SK-N-SH treated with all-trans-retinoic acid at 6 μM for 48 hours (cell line): ENCODE measurements around the gene PRMT1.

Experiments used
- ATAC-seq: fragments of 200-7000 bp; cut with Tn5 transposase; 3 replicates; pipeline ENCODE4 v1.9.1; 2020; ENCODE audit warnings: mild to moderate bottlenecking, moderate library complexity
- ARNTL ChIP-seq: fragments of 450-650 bp; formaldehyde crosslinking; IDR thresholded peaks from 2 replicates; pipeline ENCODE4 v1.5.0; 2020; ENCODE audit warnings: low read depth, mild to moderate bottlenecking, moderate library complexity, borderline replicate concordance
- BACH2 ChIP-seq: fragments of 250-450 bp; sonication (Bioruptor Pico); IDR thresholded peaks from 2 replicates; pipeline ENCODE4 v1.9.0; 2021; ENCODE audit warnings: mild to moderate bottlenecking, borderline replicate concordance
- CREB5 ChIP-seq: fragments of 250-450 bp; sonication (Bioruptor Pico); IDR thresholded peaks from 2 replicates; pipeline ENCODE4 v1.5.1; 2020; ENCODE audit warnings: low read depth, mild to moderate bottlenecking, moderate library complexity
- CSDC2 ChIP-seq: fragments of 250-450 bp; sonication (Bioruptor Pico); IDR thresholded peaks from 2 replicates; pipeline ENCODE4 v1.5.0; 2020; ENCODE audit warnings: mild to moderate bottlenecking, moderate library complexity
- CSRNP3 ChIP-seq: fragments of 250-450 bp; sonication (Bioruptor Pico); IDR thresholded peaks from 2 replicates; pipeline ENCODE4 v1.5.1; 2021; ENCODE audit warnings: mild to moderate bottlenecking, moderate library complexity
- ESRRG ChIP-seq: fragments of 250-450 bp; sonication (Bioruptor Pico); IDR thresholded peaks from 2 replicates; pipeline ENCODE4 v1.6.1; 2021; ENCODE audit warnings: mild to moderate bottlenecking
- GLIS3 ChIP-seq: fragments of 250-450 bp; sonication (Bioruptor Pico); IDR thresholded peaks from 2 replicates; pipeline ENCODE4 v1.5.0; 2020; ENCODE audit warnings: mild to moderate bottlenecking, moderate library complexity
- ISL1 ChIP-seq: fragments of 250-450 bp; sonication (Bioruptor Pico); IDR thresholded peaks from 2 replicates; pipeline ENCODE4 v2.1.2; 2022; ENCODE audit warnings: mild to moderate bottlenecking, moderate library complexity
- OSR1 ChIP-seq: fragments of 250-450 bp; sonication (Bioruptor Pico); IDR thresholded peaks from 2 replicates; pipeline ENCODE4 v1.8.0; 2022; ENCODE audit warnings: moderate library complexity, mild to moderate bottlenecking, inconsistent platforms
- PATZ1 ChIP-seq: fragments of 250-450 bp; sonication (Bioruptor Pico); IDR thresholded peaks from 2 replicates; pipeline ENCODE4 v1.8.0; 2020; ENCODE audit warnings: mild to moderate bottlenecking, moderate library complexity, borderline replicate concordance
- POU6F1 ChIP-seq: fragments of 250-450 bp; sonication (Bioruptor Pico); IDR thresholded peaks from 2 replicates; pipeline ENCODE4 v1.8.0; 2021; ENCODE audit warnings: low read depth, mild to moderate bottlenecking, moderate library complexity, borderline replicate concordance
- RARB ChIP-seq: fragments of 250-450 bp; sonication (Bioruptor Pico); IDR thresholded peaks from 2 replicates; pipeline ENCODE4 v1.8.0; 2021; ENCODE audit warnings: mild to moderate bottlenecking, moderate library complexity
- SNAI2 ChIP-seq: fragments of 250-450 bp; sonication (Bioruptor Pico); IDR thresholded peaks from 2 replicates; pipeline ENCODE4 v1.5.0; 2020; ENCODE audit warnings: mild to moderate bottlenecking, moderate library complexity
- TCF4 ChIP-seq: fragments of 250-450 bp; sonication (Bioruptor Pico); IDR thresholded peaks from 2 replicates; pipeline ENCODE4 v1.8.0; 2021; ENCODE audit warnings: mild to moderate bottlenecking, moderate library complexity, borderline replicate concordance
- TOX ChIP-seq: fragments of 250-450 bp; sonication (Bioruptor Pico); IDR thresholded peaks from 2 replicates; pipeline ENCODE4 v1.8.0; 2021; ENCODE audit warnings: mild to moderate bottlenecking, moderate library complexity, borderline replicate concordance
- TSHZ2 ChIP-seq: fragments of 250-450 bp; sonication (Bioruptor Pico); IDR thresholded peaks from 2 replicates; pipeline ENCODE4 v1.5.0; 2020; ENCODE audit warnings: mild to moderate bottlenecking, moderate library complexity
- ZC3H10 ChIP-seq: fragments of 250-450 bp; sonication (Bioruptor Pico); IDR thresholded peaks from 2 replicates; pipeline ENCODE4 v1.5.1; 2021; ENCODE audit warnings: mild to moderate bottlenecking, moderate library complexity
- ZFP3 ChIP-seq: fragments of 250-450 bp; sonication (Bioruptor Pico); IDR thresholded peaks from 2 replicates; pipeline ENCODE4 v1.5.0; 2020; ENCODE audit warnings: mild to moderate bottlenecking, moderate library complexity
- ZNF565 ChIP-seq: fragments of 450-650 bp; formaldehyde crosslinking; conservative IDR thresholded peaks from 2 replicates; pipeline ENCODE4 v1.5.0; 2020; ENCODE audit warnings: low read depth, mild to moderate bottlenecking, moderate library complexity
- ZNF70 ChIP-seq: fragments of 450-650 bp; formaldehyde crosslinking; IDR thresholded peaks from 2 replicates; pipeline ENCODE4 v1.5.0; 2020; ENCODE audit warnings: mild to moderate bottlenecking, moderate library complexity
- ZNF8 ChIP-seq: fragments of 450-650 bp; formaldehyde crosslinking; IDR thresholded peaks from 2 replicates; pipeline ENCODE4 v1.5.0; 2020; ENCODE audit warnings: mild to moderate bottlenecking, moderate library complexity

The PRMT1 gene

GRCh38 chr19:49651029-49651819 is 25.8 kb upstream of the PRMT1 start (continued):
- TF ChIP-seq ZNF70 (CRISPR knock-in tag): no peak

- ATAC-seq: no peak
- TF ChIP-seq CREB5 (CRISPR knock-in tag): no peak
- no peak for TF ChIP-seq TOX (CRISPR knock-in tag)
- no peak for TF ChIP-seq GLIS3 (CRISPR knock-in tag)
- no peak for TF ChIP-seq BACH2 (CRISPR knock-in tag)
- no peak for TF ChIP-seq TCF4 (CRISPR knock-in tag)
- TF ChIP-seq ZNF565 (CRISPR knock-in tag): no peak
- no peak for TF ChIP-seq ISL1
- TF ChIP-seq POU6F1: no peak
- TF ChIP-seq CSDC2: no peak
- TF ChIP-seq CSRNP3 (CRISPR knock-in tag): no peak
- no peak for TF ChIP-seq ESRRG (CRISPR knock-in tag)
- no peak for TF ChIP-seq ZFP3 (CRISPR knock-in tag)
- TF ChIP-seq OSR1: no peak
- TF ChIP-seq ZNF70 (CRISPR knock-in tag): no peak
These were observed 25.1 kb upstream of the PRMT1 start for GRCh38 chr19:49651820-49652550.

- ATAC-seq: no peak
- TF ChIP-seq TCF4 (CRISPR knock-in tag) (no peak), CREB5 (CRISPR knock-in tag) (no peak), CSDC2 (no peak), ISL1 (no peak), OSR1 (no peak), ESRRG (CRISPR knock-in tag) (no peak), POU6F1 (no peak), ZFP3 (CRISPR knock-in tag) (no peak), ZNF8 (no peak), ARNTL (CRISPR knock-in tag) (no peak), RARB (CRISPR knock-in tag) (no peak), ZC3H10 (no peak), ZNF565 (CRISPR knock-in tag) (no peak), SNAI2 (CRISPR knock-in tag) (no peak), PATZ1 (CRISPR knock-in tag) (no peak), TSHZ2 (CRISPR knock-in tag) (no peak), ZNF70 (CRISPR knock-in tag) (no peak)
- TF ChIP-seq, all 23 proteins: peak for 0
These were observed 24.3 kb upstream of the PRMT1 start for GRCh38 chr19:49652551-49653465.
